HCT116 (cell line): ENCODE data around the gene CFAP74. TPM values are rescaled to one million over a fixed set of nuclear protein-coding genes. Genes with fewer than 3 reads are reported as not detected.

Experiments
- ATAC-seq: fragments of 200-7000 bp; cut with Tn5 transposase; 2 replicates; pipeline ENCODE4 v1.9.1; 2020; ENCODE audit warnings: mild to moderate bottlenecking, moderate library complexity
- BruUV-seq: library from RNA; stranded (reverse); fragments of 400-500 nt; replicated peaks from 2 replicates; lab custom pipeline; 2021; lab: Mats Ljungman, UMichigan
- CTCF ChIA-PET: fragments of 300-600 bp; sonication (Branson Sonifier 250); formaldehyde crosslinking; loops from one replicate; lab custom pipeline; 2021; ENCODE audit warnings: antibody characterized with exemption; lab: Charles Lee
- POLR2A ChIA-PET: fragments of 300-600, 350-600 bp; sonication (Branson Sonifier 250); formaldehyde crosslinking; loops from one replicate; lab custom pipeline; 2021; ENCODE audit warnings: antibody characterized with exemption; lab: Charles Lee
- RAD21 ChIA-PET, 2 experiments: fragments of 300-600 bp; sonication (Branson Sonifier 250); formaldehyde crosslinking; loops; one replicate each; lab custom pipeline; 2023; ENCODE audit warnings: low total read pairs in 2 of 2; ENCODE audit not compliant: uncharacterized antibody in 2 of 2, unreplicated experiment in 2 of 2, low non-redundant PET in 1 of 2; lab: Charles Lee
- DNase-seq: peaks from one replicate; pipeline ENCODE4 v3.0.0-alpha.2; 2010; ENCODE audit warnings: low read depth, low spot score
- H2AFZ ChIP-seq: fragments of 200-600 bp; shearing (Covaris generic), sonication (generic); 2 replicates; pipeline ENCODE4 v1.6.1; 2017; ENCODE audit warnings: low read depth, mixed run types, mixed read lengths, antibody characterized with exemption, low read length; ENCODE audit not compliant: poor library complexity, severe bottlenecking
- H3K27ac ChIP-seq: 2 replicates; pipeline ENCODE4 v1.5.1; 2012; ENCODE audit warnings: low read depth, low read length
- H3K27me3 ChIP-seq: fragments of 200-600 bp; sonication (generic); 2 replicates; pipeline ENCODE4 v1.6.1; 2016; ENCODE audit warnings: mixed run types, low read length, mixed read lengths; ENCODE audit not compliant: insufficient read depth
- H3K36me3 ChIP-seq, 2 experiments: fragments of 200-500 bp in 1 of 2; fragments of 200-600 bp in 1 of 2; sonication (Bioruptor generic) in 1 of 2; sonication (generic) in 1 of 2; 2 replicates each; pipeline versions ENCODE4 v1.5.1 to v1.6.1; 2014 to 2016; ENCODE audit warnings: low read length in 2 of 2, inconsistent platforms in 1 of 2, mixed read lengths in 1 of 2, mixed run types in 1 of 2; ENCODE audit not compliant: insufficient read depth in 2 of 2, control insufficient read depth in 1 of 2
- H3K4me1 ChIP-seq, 2 experiments: fragments of 200-600 bp in 1 of 2; sonication (generic) in 1 of 2; 2 replicates each; pipeline versions ENCODE4 v1.5.1 to v1.6.1; 2012 to 2017; ENCODE audit warnings: low read length in 2 of 2, inconsistent platforms in 1 of 2, mild to moderate bottlenecking in 1 of 2, mixed read lengths in 1 of 2, mixed run types in 1 of 2, moderate library complexity in 1 of 2; ENCODE audit not compliant: insufficient read depth in 2 of 2, control insufficient read depth in 1 of 2
- H3K4me2 ChIP-seq: fragments of 200-600 bp; sonication (generic); 2 replicates; pipeline ENCODE4 v1.6.1; 2017; ENCODE audit warnings: mixed run types, low read length, mixed read lengths
- H3K4me3 ChIP-seq, 2 experiments: fragments of 200-600 bp in 1 of 2; sonication (generic) in 1 of 2; replicated peaks in 1 of 2; 2 replicates each; pipeline ENCODE4 v1.5.1; 2011 to 2016; ENCODE audit warnings: low read length in 2 of 2, control low read depth in 1 of 2, low read depth in 1 of 2, mild to moderate bottlenecking in 1 of 2, mixed read lengths in 1 of 2, mixed run types in 1 of 2
- H3K79me2 ChIP-seq: fragments of 200-600 bp; sonication (generic); 2 replicates; pipeline ENCODE4 v1.6.1; 2017; ENCODE audit warnings: mild to moderate bottlenecking, mixed run types, low read length, moderate library complexity, mixed read lengths; ENCODE audit not compliant: insufficient read depth
- H3K9ac ChIP-seq: fragments of 200-600 bp; sonication (generic); 2 replicates; pipeline ENCODE4 v1.6.1; 2016; ENCODE audit warnings: low read length, mixed read lengths
- H3K9me2 ChIP-seq: fragments of 200-600 bp; sonication (generic), shearing (Covaris generic); 2 replicates; pipeline ENCODE4 v1.6.1; 2017; ENCODE audit warnings: mixed run types, mild to moderate bottlenecking, moderate library complexity; ENCODE audit not compliant: insufficient read depth
- H3K9me3 ChIP-seq, 2 experiments: fragments of 200-500 bp in 1 of 2; fragments of 200-600 bp in 1 of 2; sonication (Bioruptor generic) in 1 of 2; sonication (generic) in 1 of 2; 2 replicates each; pipeline ENCODE4 v1.6.1; 2014 to 2017; ENCODE audit warnings: low read length in 2 of 2, mixed read lengths in 2 of 2, inconsistent platforms in 1 of 2, low read depth in 1 of 2, mild to moderate bottlenecking in 1 of 2, mixed run types in 1 of 2, moderate library complexity in 1 of 2; ENCODE audit not compliant: control insufficient read depth in 1 of 2, insufficient read depth in 1 of 2
- H4K20me1 ChIP-seq: fragments of 200-600 bp; sonication (generic), shearing (Covaris generic); 2 replicates; pipeline ENCODE4 v1.6.1; 2017; ENCODE audit warnings: mixed run types, mild to moderate bottlenecking, moderate library complexity; ENCODE audit not compliant: insufficient read depth
- CBX3 ChIP-seq: IDR thresholded peaks from 2 replicates; pipeline ENCODE4 v1.6.1; 2012; ENCODE audit warnings: low read depth
- ELF1 ChIP-seq: IDR thresholded peaks from 2 replicates; pipeline ENCODE4 v1.6.1; 2012; ENCODE audit warnings: low read depth, borderline replicate concordance
- JUND ChIP-seq: IDR thresholded peaks from 2 replicates; pipeline ENCODE4 v1.6.1; 2012
- POLR2A ChIP-seq: IDR thresholded peaks from 2 replicates; pipeline ENCODE4 v1.7.0; 2011; ENCODE audit warnings: borderline replicate concordance; ENCODE audit not compliant: insufficient read depth, insufficient read length; ENCODE audit errors: extremely low read depth
- POLR2AphosphoS5 ChIP-seq: IDR thresholded peaks from 2 replicates; pipeline ENCODE4 v1.6.1; 2011; ENCODE audit warnings: mild to moderate bottlenecking, low read depth, low read length, moderate library complexity
- SP1 ChIP-seq: IDR thresholded peaks from 2 replicates; pipeline ENCODE4 v1.6.1; 2012; ENCODE audit warnings: low read depth
- intact Hi-C: fragments of 100-400 bp; cut with micrococcal nuclease; formaldehyde crosslinking; loops from 2 replicates; pipeline ENCODE4 v1.10.0; 2022
- total RNA-seq: library from RNA; stranded (reverse); gene quantifications from one replicate; pipeline ENCODE4 v1.2.1, GENCODE V29; 2021; ENCODE audit not compliant: unreplicated experiment
- TF ChIP-seq, protein P1 (sequence below): IDR thresholded peaks from 2 replicates; pipeline ENCODE4 v1.6.1; 2012; ENCODE audit warnings: low read depth
- TF ChIP-seq, protein P2 (sequence below): IDR thresholded peaks from 2 replicates; pipeline ENCODE4 v1.6.1; 2011; ENCODE audit warnings: mild to moderate bottlenecking, low read length, moderate library complexity; ENCODE audit not compliant: insufficient replicate concordance; ENCODE audit errors: extremely low read depth

Gene CFAP74
- total RNA-seq, 1 experiment from 2014 or later, result 4.9 TPM

DNA sequence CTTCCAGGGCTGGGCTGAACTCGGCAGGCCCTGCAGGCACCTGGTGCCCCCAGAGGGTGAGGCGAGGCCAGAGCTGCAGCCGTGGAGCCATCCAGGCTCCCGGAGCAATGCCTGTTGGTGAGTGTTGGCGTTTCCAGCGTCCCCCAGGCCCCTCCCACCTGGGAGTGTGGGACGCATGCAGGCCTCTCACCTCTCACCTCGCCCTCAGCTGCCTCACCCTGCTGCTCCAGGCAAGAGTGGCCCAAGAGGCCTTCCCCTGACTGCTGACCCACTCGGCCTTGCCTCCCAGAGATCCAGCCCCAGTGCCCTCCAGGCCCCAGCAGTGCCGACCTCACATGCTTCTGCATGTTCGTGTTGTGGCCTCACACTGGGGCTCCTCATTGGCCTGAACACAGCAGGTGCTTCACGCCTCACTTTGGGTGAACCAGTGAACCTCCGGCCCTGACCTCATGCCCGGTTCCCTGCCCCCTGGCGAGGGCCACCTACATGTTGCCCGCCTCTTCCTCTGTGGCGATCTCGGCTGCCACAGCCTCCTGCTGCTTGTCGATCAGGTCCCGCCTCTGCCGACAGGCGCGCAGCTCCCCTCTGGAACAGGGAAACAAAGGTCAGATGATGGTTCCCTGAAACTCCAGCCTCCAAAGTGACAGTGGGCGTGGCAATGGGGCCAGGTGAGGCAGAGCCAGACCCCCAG is 17.0 kb downstream of the CFAP74 start:
- Histone ChIP-seq H3K36me3 (no peaks in the 10 kb centered on the region), H4K20me1 (no peaks in the 10 kb centered on the region), H3K27ac (no peak overlapping the region), H3K9me2 (no peaks in the 10 kb centered on the region), H3K4me1 (no peaks in the 10 kb centered on the region), H3K4me2 (no peak overlapping the region), H2AFZ (no peak overlapping the region), H3K9me3 (no peaks in the 10 kb centered on the region), H3K27me3 (no peaks in the 10 kb centered on the region), H3K79me2 (no peaks in the 10 kb centered on the region), H3K9ac (no peak overlapping the region), H3K4me3 (no peak overlapping the region)
- no peak for TF ChIP-seq SP1
- no peak for TF ChIP-seq ELF1
- TF ChIP-seq, protein P1, sequence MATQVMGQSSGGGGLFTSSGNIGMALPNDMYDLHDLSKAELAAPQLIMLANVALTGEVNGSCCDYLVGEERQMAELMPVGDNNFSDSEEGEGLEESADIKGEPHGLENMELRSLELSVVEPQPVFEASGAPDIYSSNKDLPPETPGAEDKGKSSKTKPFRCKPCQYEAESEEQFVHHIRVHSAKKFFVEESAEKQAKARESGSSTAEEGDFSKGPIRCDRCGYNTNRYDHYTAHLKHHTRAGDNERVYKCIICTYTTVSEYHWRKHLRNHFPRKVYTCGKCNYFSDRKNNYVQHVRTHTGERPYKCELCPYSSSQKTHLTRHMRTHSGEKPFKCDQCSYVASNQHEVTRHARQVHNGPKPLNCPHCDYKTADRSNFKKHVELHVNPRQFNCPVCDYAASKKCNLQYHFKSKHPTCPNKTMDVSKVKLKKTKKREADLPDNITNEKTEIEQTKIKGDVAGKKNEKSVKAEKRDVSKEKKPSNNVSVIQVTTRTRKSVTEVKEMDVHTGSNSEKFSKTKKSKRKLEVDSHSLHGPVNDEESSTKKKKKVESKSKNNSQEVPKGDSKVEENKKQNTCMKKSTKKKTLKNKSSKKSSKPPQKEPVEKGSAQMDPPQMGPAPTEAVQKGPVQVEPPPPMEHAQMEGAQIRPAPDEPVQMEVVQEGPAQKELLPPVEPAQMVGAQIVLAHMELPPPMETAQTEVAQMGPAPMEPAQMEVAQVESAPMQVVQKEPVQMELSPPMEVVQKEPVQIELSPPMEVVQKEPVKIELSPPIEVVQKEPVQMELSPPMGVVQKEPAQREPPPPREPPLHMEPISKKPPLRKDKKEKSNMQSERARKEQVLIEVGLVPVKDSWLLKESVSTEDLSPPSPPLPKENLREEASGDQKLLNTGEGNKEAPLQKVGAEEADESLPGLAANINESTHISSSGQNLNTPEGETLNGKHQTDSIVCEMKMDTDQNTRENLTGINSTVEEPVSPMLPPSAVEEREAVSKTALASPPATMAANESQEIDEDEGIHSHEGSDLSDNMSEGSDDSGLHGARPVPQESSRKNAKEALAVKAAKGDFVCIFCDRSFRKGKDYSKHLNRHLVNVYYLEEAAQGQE, result no peak
- TF ChIP-seq CBX3, result no peak
- no peak for TF ChIP-seq POLR2A
- TF ChIP-seq, protein P2, sequence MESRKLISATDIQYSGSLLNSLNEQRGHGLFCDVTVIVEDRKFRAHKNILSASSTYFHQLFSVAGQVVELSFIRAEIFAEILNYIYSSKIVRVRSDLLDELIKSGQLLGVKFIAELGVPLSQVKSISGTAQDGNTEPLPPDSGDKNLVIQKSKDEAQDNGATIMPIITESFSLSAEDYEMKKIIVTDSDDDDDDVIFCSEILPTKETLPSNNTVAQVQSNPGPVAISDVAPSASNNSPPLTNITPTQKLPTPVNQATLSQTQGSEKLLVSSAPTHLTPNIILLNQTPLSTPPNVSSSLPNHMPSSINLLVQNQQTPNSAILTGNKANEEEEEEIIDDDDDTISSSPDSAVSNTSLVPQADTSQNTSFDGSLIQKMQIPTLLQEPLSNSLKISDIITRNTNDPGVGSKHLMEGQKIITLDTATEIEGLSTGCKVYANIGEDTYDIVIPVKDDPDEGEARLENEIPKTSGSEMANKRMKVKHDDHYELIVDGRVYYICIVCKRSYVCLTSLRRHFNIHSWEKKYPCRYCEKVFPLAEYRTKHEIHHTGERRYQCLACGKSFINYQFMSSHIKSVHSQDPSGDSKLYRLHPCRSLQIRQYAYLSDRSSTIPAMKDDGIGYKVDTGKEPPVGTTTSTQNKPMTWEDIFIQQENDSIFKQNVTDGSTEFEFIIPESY, result no peak
- TF ChIP-seq JUND, result no peak
- TF ChIP-seq POLR2AphosphoS5, result no peak
- ATAC-seq, result no peak
- intact Hi-C loops, result no loop called here
- CTCF ChIA-PET, result no interaction called here
- POLR2A ChIA-PET, result no interaction called here
- DNase-seq, result no peak
- BruUV-seq, result no TSS peak
- RAD21 ChIA-PET, result no interaction called here
